ENCODE data around the gene CNP. TPM values are rescaled to one million over a fixed set of nuclear protein-coding genes. Genes with fewer than 3 reads are reported as not detected.

CNP gene
- total and polyA plus RNA-seq, 2 of the 8 experiments (the other 6 are each of a cell fraction or from before 2014, with no cell fraction given): 21.9 to 60.6 TPM

- Histone ChIP-seq H4K91ac (replicated peaks; ENCODE audit: insufficient read length, low read length) (no peak overlapping the region), H3K79me1 (ENCODE audit: low read depth, low read length) (no peaks in the 10 kb centered on the region; the same call in 1 of the 2 replicates), H3K79me2 (ENCODE audit: control insufficient read depth in 1 of 2, insufficient read depth in 2 of 2, low read length in 2 of 2) (peaks cover 30 to 71% of the 10 kb centered on the region in 2 experiments), H3K9ac (replicated peaks in 1 of 4; ENCODE audit: extremely low read depth in 1 of 4, low read depth in 3 of 4, low read length in 3 of 4) (no peak overlapping the region), H4K20me1 (replicated peaks in 1 of 2; ENCODE audit: control insufficient read depth in 1 of 2, insufficient read depth in 2 of 2, low read length in 2 of 2) (peaks cover 5% of the 10 kb centered on the region in 2 experiments), H3K4ac (replicated peaks; ENCODE audit: insufficient read length, low read depth, low read length) (no peak overlapping the region), H3K4me2 (ENCODE audit: insufficient read depth in 1 of 2, low read depth in 2 of 2, low read length in 2 of 2) (no peak overlapping the region), H3K4me1 (replicated peaks in 1 of 4; ENCODE audit: control insufficient read depth in 3 of 4, insufficient read depth in 4 of 4, low read length in 3 of 4) (no peaks in the 10 kb centered on the region), H2AK5ac (ENCODE audit: low read depth, low read length) (no peak overlapping the region), H2BK15ac (ENCODE audit: low read length) (no peak overlapping the region), H3K14ac (ENCODE audit: insufficient read length) (no peak overlapping the region), H3K23ac (ENCODE audit: insufficient read length) (no peak overlapping the region), H3K18ac (ENCODE audit: extremely low read depth, low read length) (no peak overlapping the region), H2AFZ (ENCODE audit: low read length) (no peak overlapping the region), H4K5ac (ENCODE audit: insufficient read length, low read depth, low read length) (no peak overlapping the region), H3K9me3 (ENCODE audit: insufficient read depth in 2 of 2, low read depth in 1 of 2, low read length in 1 of 2) (no peaks in the 10 kb centered on the region), H2BK12ac (ENCODE audit: low read depth, low read length) (no peak overlapping the region), H2BK20ac (ENCODE audit: low read length) (no peak overlapping the region), H2BK5ac (ENCODE audit: low read depth, low read length) (no peak overlapping the region), H3K27ac (ENCODE audit: low read depth, low read length) (no peak overlapping the region), H2BK120ac (replicated peaks; ENCODE audit: low read depth, low read length) (no peak overlapping the region), H3K27me3 (replicated peaks in 1 of 4; ENCODE audit: control insufficient read depth in 3 of 4, extremely low read depth in 1 of 4, insufficient read depth in 3 of 4, low read length in 3 of 4) (no peaks in the 10 kb centered on the region), H3K23me2 (ENCODE audit: low read depth, low read length) (no peaks in the 10 kb centered on the region), H3K56ac (replicated peaks; ENCODE audit: insufficient read length, low read depth, low read length) (no peak overlapping the region), H4K8ac (ENCODE audit: extremely low read depth, insufficient read depth, low read length) (no peak overlapping the region), H3K4me3 (ENCODE audit: extremely low read depth in 1 of 4, insufficient read depth in 2 of 4, low read depth in 3 of 4, low read length in 4 of 4) (no peak overlapping the region), H3K36me3 (ENCODE audit: control insufficient read depth in 2 of 4, insufficient read depth in 4 of 4, low read length in 3 of 4) (peaks cover 6 to 46% (median 32%) of the 10 kb centered on the region in 4 experiments)
- TF ChIP-seq EP300 (IDR thresholded peaks at IDR 0.05; ENCODE audit: borderline replicate concordance in 1 of 2, low read depth in 2 of 2, low read length in 2 of 2) (no peak), TBP (IDR thresholded peaks at IDR 0.05; ENCODE audit: low read depth, low read length) (no peak), HDAC6 (IDR thresholded peaks at IDR 0.05; ENCODE audit: low read depth, low read length) (no peak), JUN (IDR thresholded peaks at IDR 0.05; ENCODE audit: low read depth, low read length) (no peak), RAD21 (IDR thresholded peaks at IDR 0.05 in 1 of 2, conservative IDR thresholded peaks at IDR 0.05 in 1 of 2; ENCODE audit: low read depth in 2 of 2, low read length in 2 of 2) (no peak), SUZ12 (IDR thresholded peaks at IDR 0.05; ENCODE audit: low read length) (no peak), BACH1 (IDR thresholded peaks at IDR 0.05; ENCODE audit: low read length) (no peak)
- no peak for DNase-seq (ENCODE audit: low read depth in 1 of 2, low spot score in 2 of 2)
- POLR2A ChIA-PET (ENCODE audit: partially characterized antibody): interaction anchor here (0.9 to 1.6 kb wide), 4 partner anchors 9 to 34 kb away, joined by 3 to 5 read pairs (median 4); partner anchors contain the start of gene DNAJC7
- 92% methylated on average over 3 of the region's 3 CpGs; no CpG with 5 or more reads in 1 of the 2 experiments for WGBS, 2 experiments (ENCODE audit: extremely low coverage in 1 of 2, insufficient coverage in 1 of 2, insufficient read length in 1 of 2, insufficient replicate concordance in 2 of 2, low coverage in 1 of 2, low lambda C conversion rate in 2 of 2, missing lambda C conversion rate in 1 of 2)
- FAIRE-seq: no peak
- CTCF ChIA-PET (ENCODE audit: partially characterized antibody): interaction anchor here (0.6 to 1.8 kb wide), 7 partner anchors 14 to 1625 kb away, joined by 3 to 7 read pairs (median 3); partner anchors contain the start of genes DNAJC7 and NKIRAS2
Observed at GRCh38 chr17:42002792-42003301, 36.3 kb downstream of the CNP start.

All from H1 (cell line).